GM04503 (cell line): ENCODE results near the gene MYO1F.

Source experiments
- DNase-seq: peaks from one replicate; pipeline ENCODE4 v3.0.0-alpha.2; 2012; ENCODE audit warnings: low read depth

MYO1F gene

GRCh38 chr19:8491574-8491973, 85.7 kb downstream of the MYO1F start:
- DNase-seq, result no peak

- no peak for DNase-seq
Observed at GRCh38 chr19:8490873-8491272, 86.4 kb downstream of the MYO1F start.

GRCh38 chr19:8490395-8490760, 86.9 kb downstream of the MYO1F start:
- DNase-seq, result no peak

- DNase-seq, result no peak
Observed at GRCh38 chr19:8489561-8490394, 87.5 kb downstream of the MYO1F start.

GRCh38 chr19:8488365-8488764, 88.9 kb downstream of the MYO1F start:
- DNase-seq, result no peak

- DNase-seq, result no peak
Observed at GRCh38 chr19:8487137-8487851, 89.9 kb downstream of the MYO1F start.

- no peak for DNase-seq
Observed at GRCh38 chr19:8486661-8487136, 90.5 kb downstream of the MYO1F start.

- DNase-seq, result no peak
Observed at GRCh38 chr19:8485561-8486371, 91.5 kb downstream of the MYO1F start.

GRCh38 chr19:8484331-8484894, 92.8 kb downstream of the MYO1F start:
- no peak for DNase-seq

GRCh38 chr19:8483165-8483564, 94.1 kb downstream of the MYO1F start:
- no peak for DNase-seq

- DNase-seq, result no peak
Observed at GRCh38 chr19:8482696-8483095, 94.5 kb downstream of the MYO1F start.

- no peak for DNase-seq
Observed at GRCh38 chr19:8481616-8482015, 95.6 kb downstream of the MYO1F start.

- DNase-seq, result no peak
Observed at GRCh38 chr19:8481201-8481600, 96.0 kb downstream of the MYO1F start.

GRCh38 chr19:8478598-8478997, 98.6 kb downstream of the MYO1F start:
- no peak for DNase-seq

- no peak for DNase-seq
Observed at GRCh38 chr19:8477889-8478288, 99.4 kb downstream of the MYO1F start.

GRCh38 chr19:8476524-8476923, 100.7 kb downstream of the MYO1F start:
- DNase-seq, result no peak

GRCh38 chr19:8475005-8475404, 102.2 kb downstream of the MYO1F start:
- no peak for DNase-seq

GRCh38 chr19:8473648-8474476, 103.4 kb downstream of the MYO1F start:
- no peak for DNase-seq
